Stomach (tissue), 9 donors: ENCODE measurements around the gene TBC1D5. TPM values are rescaled to one million over a fixed set of nuclear protein-coding genes. Genes with fewer than 3 reads are reported as not detected.

Source experiments
- DNase-seq, 2 donors: peaks; one replicate each; pipeline versions ENCODE4 v3.0.0 to v3.0.0-alpha.2; 2013 to 2019
- H3K27ac ChIP-seq, 5 donors: fragments of 200-600 bp in 4 of 5; sonication (generic) in 4 of 5; one replicate each; pipeline ENCODE4 v1.5.1; 2013 to 2019; ENCODE audit warnings: mild to moderate bottlenecking in 1 of 5, moderate library complexity in 1 of 5
- H3K27me3 ChIP-seq, 3 donors: fragments of 200-600 bp; sonication (generic); one replicate each; pipeline ENCODE4 v1.5.1; 2017 to 2019; ENCODE audit warnings: mixed run types in 1 of 3
- H3K36me3 ChIP-seq, 4 donors: fragments of 200-600 bp; sonication (generic); 1 replicate in 3 of 4; 2 replicates in 1 of 4; pipeline ENCODE4 v1.5.1; 2016 to 2019
- H3K4me1 ChIP-seq, 4 donors: fragments of 200-600 bp; sonication (generic); one replicate each; pipeline ENCODE4 v1.5.1; 2016 to 2019
- H3K4me3 ChIP-seq, 4 donors: fragments of 200-600 bp; sonication (generic) in 3 of 4; one replicate each; pipeline ENCODE4 v1.5.1; 2016 to 2019; ENCODE audit warnings: mild to moderate bottlenecking in 1 of 4
- H3K9me3 ChIP-seq, 4 donors: fragments of 200-600 bp; sonication (generic); one replicate each; pipeline ENCODE4 v1.5.1; 2016 to 2019
- EP300 ChIP-seq: sonication (generic); formaldehyde crosslinking; IDR thresholded peaks from one replicate; pipeline ENCODE4 v1.6.1; 2017; ENCODE audit warnings: antibody characterized with exemption
- POLR2A ChIP-seq, 4 donors: fragments of 450-650 bp; IDR thresholded peaks; one replicate each; pipeline ENCODE4 v1.6.1; 2016; ENCODE audit warnings: antibody characterized with exemption in 4 of 4, control low read depth in 2 of 4, mild to moderate bottlenecking in 1 of 4, moderate library complexity in 1 of 4
- POLR2AphosphoS5 ChIP-seq, 3 donors: sonication (generic); formaldehyde crosslinking; IDR thresholded peaks; one replicate each; pipeline ENCODE4 v1.6.1; 2016; ENCODE audit warnings: antibody characterized with exemption in 3 of 3
- WGBS, 5 donors: extraction: QIAGEN DNeasy Blood & Tissue Kit in 3 of 5; methylation state at CpG; one replicate each; pipeline versions ENCODE4 v1.1.5 to v1.1.7; 2013 to 2018; 5-methylcytosine and 5-hydroxymethylcytosine counted together
- intact Hi-C: fragments of 100-400 bp; cut with DNase I; formaldehyde crosslinking; loops from one replicate; pipeline ENCODE4 v1.15.1; 2023; ENCODE audit warnings: low total_unique reads
- polyA plus RNA-seq, 3 donors: library from polyadenylated mRNA; stranded (reverse); fragments of 200-250 nt; gene quantifications; one replicate each; pipeline ENCODE4 v1.2.3, GENCODE V29; 2013
- total RNA-seq, 5 donors: library from RNA; depleted of rRNA; stranded (reverse); fragments of >200 nt; gene quantifications; one replicate each; pipeline versions ENCODE4 v1.1.0 to v1.2.3, GENCODE V29; 2014 to 2016
- TF ChIP-seq, protein P1 (sequence below), 7 experiments: fragments of 450-650 bp in 4 of 7; fragments of 200-600 bp in 3 of 7; sonication (generic) in 3 of 7; IDR thresholded peaks; one replicate each; pipeline ENCODE4 v1.5.1; 2016 to 2019; ENCODE audit warnings: antibody characterized with exemption in 7 of 7, control low read depth in 2 of 7, mild to moderate bottlenecking in 1 of 7
- donor health status: healthy with polysubstance abuse.
- donor health status: Bipolar disorder and iron deficiency.
- donor health status: healthy.

The TBC1D5 gene
- total and polyA plus RNA-seq, 8 donors: 4.7 to 75.1 (median 32.0) TPM

DNA sequence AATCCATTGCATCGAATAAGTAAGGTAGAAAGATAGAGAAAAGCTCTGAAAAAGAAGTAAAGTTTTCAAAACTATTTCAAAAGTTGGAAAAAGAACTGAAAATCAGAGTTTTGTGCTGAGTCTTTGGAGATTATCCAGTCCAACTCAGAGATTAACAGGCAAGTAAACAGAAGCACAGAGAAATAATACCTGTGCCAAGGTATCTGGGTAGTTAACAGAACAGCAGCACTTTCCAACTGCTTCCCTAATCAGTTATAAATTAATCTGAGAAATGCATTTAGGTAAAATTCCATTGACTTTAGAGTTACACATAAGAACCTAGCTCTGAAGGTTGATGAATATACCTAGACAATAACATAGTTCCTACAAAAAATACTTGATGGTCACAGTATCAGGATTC, 355.3 kb downstream of the TBC1D5 start:
- Histone ChIP-seq H3K9me3 (no peaks in the 10 kb centered on the region), H3K4me3 (no peak overlapping the region), H3K27me3 (no peaks in the 10 kb centered on the region), H3K4me1 (peaks cover 0 to 6% (median 3%) of the 10 kb centered on the region in 4 donors), H3K36me3 (peaks cover 0 to 18% (median 12%) of the 10 kb centered on the region in 4 donors), H3K27ac (no peak overlapping the region)
- no peak for DNase-seq
- TF ChIP-seq, protein P1, sequence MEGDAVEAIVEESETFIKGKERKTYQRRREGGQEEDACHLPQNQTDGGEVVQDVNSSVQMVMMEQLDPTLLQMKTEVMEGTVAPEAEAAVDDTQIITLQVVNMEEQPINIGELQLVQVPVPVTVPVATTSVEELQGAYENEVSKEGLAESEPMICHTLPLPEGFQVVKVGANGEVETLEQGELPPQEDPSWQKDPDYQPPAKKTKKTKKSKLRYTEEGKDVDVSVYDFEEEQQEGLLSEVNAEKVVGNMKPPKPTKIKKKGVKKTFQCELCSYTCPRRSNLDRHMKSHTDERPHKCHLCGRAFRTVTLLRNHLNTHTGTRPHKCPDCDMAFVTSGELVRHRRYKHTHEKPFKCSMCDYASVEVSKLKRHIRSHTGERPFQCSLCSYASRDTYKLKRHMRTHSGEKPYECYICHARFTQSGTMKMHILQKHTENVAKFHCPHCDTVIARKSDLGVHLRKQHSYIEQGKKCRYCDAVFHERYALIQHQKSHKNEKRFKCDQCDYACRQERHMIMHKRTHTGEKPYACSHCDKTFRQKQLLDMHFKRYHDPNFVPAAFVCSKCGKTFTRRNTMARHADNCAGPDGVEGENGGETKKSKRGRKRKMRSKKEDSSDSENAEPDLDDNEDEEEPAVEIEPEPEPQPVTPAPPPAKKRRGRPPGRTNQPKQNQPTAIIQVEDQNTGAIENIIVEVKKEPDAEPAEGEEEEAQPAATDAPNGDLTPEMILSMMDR (IDR thresholded peaks at IDR 0.05): no peak
- TF ChIP-seq POLR2AphosphoS5 (IDR thresholded peaks at IDR 0.05) (no peak), EP300 (no peak), POLR2A (IDR thresholded peaks at IDR 0.05) (no peak)
- whole genome bisulfite sequencing, 5 donors: 89 to 98% (median 93%) methylated on average over 1 of the region's 1 CpG
- intact Hi-C loops: no loop called here

DNA sequence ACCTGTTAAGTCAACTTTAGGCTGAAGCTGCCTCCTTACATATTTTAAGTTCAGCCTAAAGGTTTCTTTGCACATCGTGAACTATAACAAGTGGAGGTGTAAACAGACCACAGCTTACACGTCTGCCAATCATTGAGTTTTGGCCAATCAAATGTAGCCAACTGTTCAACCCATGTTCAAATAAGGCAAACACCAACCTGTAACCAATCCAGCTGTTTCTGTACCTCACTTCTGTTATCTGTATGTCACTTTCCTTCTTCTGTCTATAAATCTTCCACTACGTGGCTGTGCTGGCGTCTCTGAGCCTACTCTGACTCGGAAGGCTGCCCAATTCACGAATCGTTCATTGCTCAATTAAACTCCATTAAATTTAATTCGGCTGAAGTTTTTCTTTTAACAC, 356.0 kb downstream of the TBC1D5 start:
- Histone ChIP-seq H3K9me3 (no peaks in the 10 kb centered on the region), H3K4me1 (peaks cover 0 to 6% (median 3%) of the 10 kb centered on the region in 4 donors), H3K27me3 (no peaks in the 10 kb centered on the region), H3K36me3 (peaks cover 0 to 17% (median 10%) of the 10 kb centered on the region in 4 donors), H3K4me3 (no peak overlapping the region), H3K27ac (no peak overlapping the region)
- TF ChIP-seq, protein P1 (IDR thresholded peaks at IDR 0.05): no peak
- no peak for TF ChIP-seq EP300
- TF ChIP-seq POLR2A (IDR thresholded peaks at IDR 0.05): no peak
- no peak for TF ChIP-seq POLR2AphosphoS5 (IDR thresholded peaks at IDR 0.05)
- intact Hi-C loops: no loop called here
- DNase-seq: no peak
- 79 to 91% (median 87%) methylated on average over 8 of the region's 8 CpGs for WGBS, 5 donors

DNA sequence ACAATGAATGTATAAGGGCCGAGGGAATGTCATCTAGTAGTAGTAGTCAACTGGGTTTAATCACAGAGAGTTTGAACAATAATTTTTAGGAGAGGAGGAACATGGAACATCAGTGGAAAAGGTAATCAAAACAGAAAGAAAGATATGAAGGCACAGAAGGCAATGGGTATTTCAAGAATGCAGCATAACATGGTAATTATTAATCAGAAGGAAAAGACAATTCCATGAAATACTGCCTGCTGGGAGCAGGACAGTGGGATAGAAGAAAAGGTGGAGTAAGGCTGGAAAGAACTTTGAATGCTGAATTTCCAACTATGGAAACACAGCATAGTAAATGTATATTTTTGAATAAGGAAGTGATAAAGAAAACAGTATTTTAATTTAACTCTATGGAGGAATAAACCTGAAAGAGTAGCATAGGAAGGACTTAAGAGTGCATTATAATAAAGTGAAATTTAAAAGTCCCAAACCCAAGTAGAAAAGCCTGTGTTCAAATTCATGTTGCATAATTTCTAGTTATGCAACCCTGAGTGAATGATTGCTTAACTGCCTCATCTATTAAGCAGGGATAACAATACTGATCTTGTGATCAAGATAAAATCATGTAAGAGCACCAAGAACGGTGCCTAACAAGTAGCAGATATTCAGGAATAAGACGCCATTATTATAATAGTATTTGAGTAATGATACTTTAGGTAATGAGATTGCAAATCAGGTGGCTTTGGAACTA, 357.7 kb downstream of the TBC1D5 start:
- WGBS, 5 donors: 82 to 91% (median 84%) methylated on average over 3 of the region's 3 CpGs
- Histone ChIP-seq H3K27ac (no peak overlapping the region), H3K27me3 (no peaks in the 10 kb centered on the region), H3K4me3 (no peak overlapping the region), H3K4me1 (peaks cover 0 to 6% (median 3%) of the 10 kb centered on the region in 4 donors), H3K9me3 (no peaks in the 10 kb centered on the region), H3K36me3 (peaks cover 0 to 15% (median 9%) of the 10 kb centered on the region in 4 donors)
- DNase-seq: no peak
- TF ChIP-seq EP300: no peak
- TF ChIP-seq, protein P1 (IDR thresholded peaks at IDR 0.05): no peak
- TF ChIP-seq POLR2AphosphoS5 (IDR thresholded peaks at IDR 0.05): no peak
- no peak for TF ChIP-seq POLR2A (IDR thresholded peaks at IDR 0.05)
- intact Hi-C loops: no loop called here

DNA sequence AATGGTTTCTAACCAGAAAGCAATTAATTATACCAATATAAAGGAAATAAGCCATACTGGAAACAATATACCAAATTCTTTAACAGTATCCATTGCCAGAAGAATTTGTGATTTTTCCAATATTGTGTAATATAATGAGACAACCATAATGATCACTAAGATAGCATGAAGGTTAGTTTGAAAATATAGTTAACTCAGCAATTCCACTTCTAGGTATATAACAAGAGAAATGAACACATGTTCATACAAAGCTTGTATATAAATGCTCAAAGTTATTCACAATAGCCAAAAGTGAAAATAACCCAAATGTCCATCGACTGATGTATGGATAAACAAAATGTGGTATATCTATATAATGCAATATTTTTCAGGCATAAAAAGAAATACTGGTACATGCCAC, 369.1 kb downstream of the TBC1D5 start:
- no peak overlapping the region for H3K4me3 ChIP-seq
- no peak overlapping the region for H3K27ac ChIP-seq
- intact Hi-C loops: no loop called here
- peaks cover 0 to 25% (median 19%) of the 10 kb centered on the region in 4 donors for H3K36me3 ChIP-seq
- no peaks in the 10 kb centered on the region for H3K9me3 ChIP-seq
- TF ChIP-seq, protein P1 (IDR thresholded peaks at IDR 0.05): no peak
- TF ChIP-seq EP300 (no peak), POLR2A (IDR thresholded peaks at IDR 0.05) (no peak), POLR2AphosphoS5 (IDR thresholded peaks at IDR 0.05) (no peak)
- H3K27me3 ChIP-seq: no peaks in the 10 kb centered on the region
- WGBS, 5 donors: 90 to 97% (median 92%) methylated on average over 1 of the region's 1 CpG
- DNase-seq: no peak
- peaks cover 0 to 7% (median 0%) of the 10 kb centered on the region in 4 donors for H3K4me1 ChIP-seq
